ENCODE measurements around the gene SYNDIG1. TPM values are rescaled to one million over a fixed set of nuclear protein-coding genes. Genes with fewer than 3 reads are reported as not detected.

The SYNDIG1 gene
- polyA plus RNA-seq, 1 of the 3 experiments (the other 2 are of a cell fraction), result not detected

- Histone ChIP-seq H3K27me3 (ENCODE audit: insufficient read depth) (no peaks in the 10 kb centered on the region; the same call in 1 of the 2 replicates), H2AFZ (ENCODE audit: low read depth) (no peak overlapping the region), H3K79me2 (ENCODE audit: insufficient read depth) (no peaks in the 10 kb centered on the region), H3K4me1 (ENCODE audit: control insufficient read depth in 1 of 2, insufficient read depth in 2 of 2, low read depth in 1 of 2, low read length in 1 of 2) (no peaks in the 10 kb centered on the region), H3F3A (replicated peaks; ENCODE audit: insufficient read depth) (no peaks in the 10 kb centered on the region), H3K9me2 (no peaks in the 10 kb centered on the region), H3K27ac (ENCODE audit: low read depth in 2 of 2, low read length in 1 of 2) (no peak overlapping the region), H3K4me3 (ENCODE audit: low read depth in 2 of 2, low read length in 1 of 2) (no peak overlapping the region), H3K9me3 (no peaks in the 10 kb centered on the region), H3K4me2 (no peak overlapping the region), H3K36me3 (replicated peaks in 1 of 2; ENCODE audit: control insufficient read depth in 1 of 2, insufficient read depth in 2 of 2, low read length in 1 of 2) (no peaks in the 10 kb centered on the region), H4K20me1 (ENCODE audit: insufficient read depth) (no peaks in the 10 kb centered on the region), H3K9ac (no peak overlapping the region)
- CTCF ChIA-PET, result no interaction called here
- POLR2A ChIA-PET, result no interaction called here
- DNase-seq, result no peak
- 6% methylated on average over 1 of the region's 1 CpG for WGBS (ENCODE audit: low lambda C conversion rate)
- no peak for TF ChIP-seq GATA2 (CRISPR knock-in tag; IDR thresholded peaks at IDR 0.05)
- no peak for TF ChIP-seq TAF1 (IDR thresholded peaks at IDR 0.05; ENCODE audit: borderline replicate concordance, low read depth, low read length)
- TF ChIP-seq RCOR1 (IDR thresholded peaks at IDR 0.05; ENCODE audit: low read length), result no peak
- no peak for TF ChIP-seq JUND (IDR thresholded peaks at IDR 0.05)
- TF ChIP-seq TEAD4 (IDR thresholded peaks at IDR 0.05; ENCODE audit: borderline replicate concordance, insufficient read depth), result no peak
- no peak for TF ChIP-seq IRF3 (IDR thresholded peaks at IDR 0.05; ENCODE audit: low read depth, low read length)
- TF ChIP-seq FOSL2 (IDR thresholded peaks at IDR 0.05; ENCODE audit: borderline replicate concordance, low read depth), result no peak
- no peak for TF ChIP-seq FOXM1 (IDR thresholded peaks at IDR 0.05; ENCODE audit: low read depth)
- TF ChIP-seq MXI1 (IDR thresholded peaks at IDR 0.05; ENCODE audit: low read depth, low read length), result no peak
- TF ChIP-seq NRF1 (IDR thresholded peaks at IDR 0.05; ENCODE audit: low read depth, low read length), result no peak
- TF ChIP-seq USF2 (IDR thresholded peaks at IDR 0.05; ENCODE audit: borderline replicate concordance, low read depth, low read length), result no peak
- TF ChIP-seq ELF1 (IDR thresholded peaks at IDR 0.05), result no peak
- no peak for TF ChIP-seq YY1 (IDR thresholded peaks at IDR 0.05; ENCODE audit: low read depth)
- TF ChIP-seq USF1 (IDR thresholded peaks at IDR 0.05; ENCODE audit: borderline replicate concordance, low read depth), result no peak
- TF ChIP-seq GABPA (IDR thresholded peaks at IDR 0.05; ENCODE audit: low read depth), result no peak
- TF ChIP-seq POLR2AphosphoS5 (IDR thresholded peaks at IDR 0.05; ENCODE audit: low read depth, low read length), result no peak
Observed at GRCh38 chr20:24537210-24537609, 67.8 kb downstream of the SYNDIG1 start.

- WGBS (ENCODE audit: low lambda C conversion rate), result 13% methylated on average over 3 of the region's 3 CpGs
- no peaks in the 10 kb centered on the region for H4K20me1 ChIP-seq (ENCODE audit: insufficient read depth)
- DNase-seq, result no peak
- no peak overlapping the region for H2AFZ ChIP-seq (ENCODE audit: low read depth)
- no peak overlapping the region for H3K27ac ChIP-seq (ENCODE audit: low read depth in 2 of 2, low read length in 1 of 2)
- no peak overlapping the region for H3K9ac ChIP-seq
- H3K4me2 ChIP-seq, result no peak overlapping the region
- CTCF ChIA-PET, result no interaction called here
- POLR2A ChIA-PET, result no interaction called here
- no peaks in the 10 kb centered on the region for H3K9me3 ChIP-seq
- no peaks in the 10 kb centered on the region for H3K9me2 ChIP-seq
- TF ChIP-seq IRF3 (IDR thresholded peaks at IDR 0.05; ENCODE audit: low read depth, low read length), result no peak
- TF ChIP-seq FOXM1 (IDR thresholded peaks at IDR 0.05; ENCODE audit: low read depth), result no peak
- no peak for TF ChIP-seq RCOR1 (IDR thresholded peaks at IDR 0.05; ENCODE audit: low read length)
- no peak for TF ChIP-seq MEF2A (IDR thresholded peaks at IDR 0.05; ENCODE audit: borderline replicate concordance, low read depth)
- TF ChIP-seq JUND (IDR thresholded peaks at IDR 0.05), result no peak
- no peak for TF ChIP-seq MXI1 (IDR thresholded peaks at IDR 0.05; ENCODE audit: low read depth, low read length)
- no peak for TF ChIP-seq NRF1 (IDR thresholded peaks at IDR 0.05; ENCODE audit: low read depth, low read length)
- no peaks in the 10 kb centered on the region for H3F3A ChIP-seq (replicated peaks; ENCODE audit: insufficient read depth)
- H3K4me3 ChIP-seq (ENCODE audit: low read depth in 2 of 2, low read length in 1 of 2), result no peak overlapping the region
- H3K79me2 ChIP-seq (ENCODE audit: insufficient read depth), result no peaks in the 10 kb centered on the region
- H3K27me3 ChIP-seq (ENCODE audit: insufficient read depth), result no peaks in the 10 kb centered on the region; the same call in 1 of the 2 replicates
- H3K36me3 ChIP-seq (replicated peaks in 1 of 2; ENCODE audit: control insufficient read depth in 1 of 2, insufficient read depth in 2 of 2, low read length in 1 of 2), result no peaks in the 10 kb centered on the region
- no peaks in the 10 kb centered on the region; a peak in 1 of 4 replicates for H3K4me1 ChIP-seq (ENCODE audit: control insufficient read depth in 1 of 2, insufficient read depth in 2 of 2, low read depth in 1 of 2, low read length in 1 of 2)
Observed at GRCh38 chr20:24542721-24543120, 73.3 kb downstream of the SYNDIG1 start.

All from SK-N-SH (cell line).